Prostate gland (tissue), 2 donors: ENCODE measurements around the gene PRKG1. TPM values are rescaled to one million over a fixed set of nuclear protein-coding genes. Genes with fewer than 3 reads are reported as not detected.
"Not testable (repeated sequence)": the region's sequence is repeated elsewhere in the genome, so short reads cannot be mapped to it uniquely, and the experiment has no call there.

Experiments
- DNase-seq: peaks from one replicate; pipeline ENCODE4 v3.0.0-alpha.2; 2019; ENCODE audit warnings: low spot score
- H3K27ac ChIP-seq, 2 donors: fragments of 200-600 bp; sonication (generic); 2 replicates each; pipeline ENCODE4 v1.5.1; 2017 to 2019
- H3K27me3 ChIP-seq: fragments of 200-600 bp; sonication (generic); replicated peaks from 2 replicates; pipeline ENCODE4 v1.5.1; 2019; ENCODE audit not compliant: insufficient read depth
- H3K36me3 ChIP-seq, 2 donors: fragments of 200-600 bp; sonication (generic); 1 replicate in 1 of 2; 2 replicates in 1 of 2; pipeline versions ENCODE4 v1.5.1 to v1.8.1; 2017 to 2019
- H3K4me1 ChIP-seq: fragments of 200-600 bp; sonication (generic); replicated peaks from 2 replicates; pipeline ENCODE4 v1.5.1; 2019
- H3K4me3 ChIP-seq, 2 donors: fragments of 200-600 bp; sonication (generic); 2 replicates each; pipeline ENCODE4 v1.5.1; 2017 to 2019
- H3K9me3 ChIP-seq: fragments of 200-600 bp; sonication (generic); 2 replicates; pipeline ENCODE4 v1.5.1; 2017
- POLR2A ChIP-seq: fragments of 450-650 bp; IDR thresholded peaks from one replicate; pipeline ENCODE4 v1.6.1; 2016; ENCODE audit warnings: antibody characterized with exemption, mild to moderate bottlenecking
- POLR2AphosphoS5 ChIP-seq: sonication (generic); formaldehyde crosslinking; IDR thresholded peaks from one replicate; pipeline ENCODE4 v1.6.1; 2017; ENCODE audit warnings: antibody characterized with exemption
- WGBS: methylation state at CpG from one replicate; pipeline ENCODE4 v1.1.5; 2018; 5-methylcytosine and 5-hydroxymethylcytosine counted together
- intact Hi-C: fragments of 100-400 bp; cut with DNase I; formaldehyde crosslinking; loops from one replicate; pipeline ENCODE4 v1.14.2; 2022
- total RNA-seq, 2 donors: library from RNA; depleted of rRNA; stranded (reverse); fragments of >200 nt; gene quantifications; one replicate each; pipeline ENCODE4 v1.1.0, GENCODE V29; 2016
- TF ChIP-seq, protein P1 (sequence below), 4 experiments: fragments of 200-600 bp in 2 of 4; fragments of 450-650 bp in 2 of 4; sonication (generic) in 2 of 4; IDR thresholded peaks; 1 replicate in 3 of 4; 2 replicates in 1 of 4; pipeline ENCODE4 v1.5.1; 2016 to 2019; ENCODE audit warnings: antibody characterized with exemption in 4 of 4, mild to moderate bottlenecking in 2 of 4, moderate library complexity in 2 of 4

The PRKG1 gene
- total RNA-seq, 2 donors from 2014 or later, result 2.7 to 9.0 TPM

DNA sequence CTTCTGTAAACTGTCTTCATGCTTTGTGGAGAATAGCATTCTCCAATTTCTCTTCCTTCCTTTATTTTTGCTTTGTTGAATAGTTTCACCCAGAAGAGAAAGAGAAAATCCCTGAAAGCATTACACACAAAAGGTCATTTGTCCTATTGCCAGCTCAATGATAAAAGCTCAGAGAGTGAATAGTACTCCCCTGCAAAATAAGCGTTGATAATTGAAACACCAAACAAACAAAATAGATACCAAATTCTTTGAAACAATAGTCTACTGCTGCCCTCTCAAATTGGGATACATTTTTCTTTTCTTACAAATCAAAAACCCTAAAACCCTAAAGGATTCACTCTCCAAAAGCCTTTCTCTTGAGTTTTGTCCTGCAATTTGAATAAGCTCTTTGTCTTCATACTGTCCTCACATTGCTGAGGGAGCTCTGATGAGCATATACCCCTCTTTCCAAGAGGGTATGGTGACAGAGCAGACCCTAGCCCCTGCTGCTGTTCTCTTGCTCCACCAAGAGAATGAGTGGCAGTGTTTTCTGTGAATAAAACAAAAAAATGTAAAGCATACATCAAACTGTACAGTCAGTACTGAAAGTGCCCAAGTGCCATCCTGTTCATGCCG lies 490.7 kb downstream of the PRKG1 start:
- intact Hi-C loops, result no loop called here
- Histone ChIP-seq H3K9me3 (no peaks in the 10 kb centered on the region), H3K36me3 (no peaks in the 10 kb centered on the region), H3K4me1 (no peaks in the 10 kb centered on the region), H3K27me3 (no peaks in the 10 kb centered on the region), H3K4me3 (no peak overlapping the region), H3K27ac (no peak overlapping the region)
- TF ChIP-seq POLR2A (no peak), POLR2AphosphoS5 (no peak)
- TF ChIP-seq, protein P1, sequence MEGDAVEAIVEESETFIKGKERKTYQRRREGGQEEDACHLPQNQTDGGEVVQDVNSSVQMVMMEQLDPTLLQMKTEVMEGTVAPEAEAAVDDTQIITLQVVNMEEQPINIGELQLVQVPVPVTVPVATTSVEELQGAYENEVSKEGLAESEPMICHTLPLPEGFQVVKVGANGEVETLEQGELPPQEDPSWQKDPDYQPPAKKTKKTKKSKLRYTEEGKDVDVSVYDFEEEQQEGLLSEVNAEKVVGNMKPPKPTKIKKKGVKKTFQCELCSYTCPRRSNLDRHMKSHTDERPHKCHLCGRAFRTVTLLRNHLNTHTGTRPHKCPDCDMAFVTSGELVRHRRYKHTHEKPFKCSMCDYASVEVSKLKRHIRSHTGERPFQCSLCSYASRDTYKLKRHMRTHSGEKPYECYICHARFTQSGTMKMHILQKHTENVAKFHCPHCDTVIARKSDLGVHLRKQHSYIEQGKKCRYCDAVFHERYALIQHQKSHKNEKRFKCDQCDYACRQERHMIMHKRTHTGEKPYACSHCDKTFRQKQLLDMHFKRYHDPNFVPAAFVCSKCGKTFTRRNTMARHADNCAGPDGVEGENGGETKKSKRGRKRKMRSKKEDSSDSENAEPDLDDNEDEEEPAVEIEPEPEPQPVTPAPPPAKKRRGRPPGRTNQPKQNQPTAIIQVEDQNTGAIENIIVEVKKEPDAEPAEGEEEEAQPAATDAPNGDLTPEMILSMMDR (IDR thresholded peaks at IDR 0.05), result no peak
- DNase-seq, result no peak
- 81% methylated on average over 2 of the region's 2 CpGs for WGBS

DNA sequence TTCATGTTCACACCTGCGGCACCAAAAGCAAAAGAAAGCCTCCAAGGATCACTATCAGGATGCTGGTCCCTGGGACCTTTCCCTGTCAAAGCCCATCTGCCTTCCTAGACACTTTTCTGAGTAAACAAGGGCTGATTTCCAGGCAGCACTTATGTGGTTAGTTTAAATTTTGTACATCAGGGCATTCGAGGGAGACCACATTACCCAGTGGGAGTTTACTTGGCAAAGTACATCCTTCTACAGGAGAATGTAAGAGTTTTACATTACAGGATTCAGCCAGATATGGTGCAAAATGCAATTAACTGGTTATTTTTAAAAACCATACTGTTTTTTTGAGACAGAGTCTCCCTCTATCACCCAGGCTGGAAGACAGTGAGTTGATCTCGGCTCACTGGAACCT lies 493.0 kb downstream of the PRKG1 start:
- H3K4me1 ChIP-seq, result no peaks in the 10 kb centered on the region
- TF ChIP-seq POLR2AphosphoS5, result no peak
- intact Hi-C loops, result no loop called here
- H3K36me3 ChIP-seq, result no peaks in the 10 kb centered on the region
- H3K9me3 ChIP-seq, result no peaks in the 10 kb centered on the region
- no peak overlapping the region for H3K4me3 ChIP-seq
- DNase-seq, result no peak
- 73% methylated on average over 3 of the region's 3 CpGs for WGBS
- no peaks in the 10 kb centered on the region for H3K27me3 ChIP-seq
- no peak overlapping the region for H3K27ac ChIP-seq

DNA sequence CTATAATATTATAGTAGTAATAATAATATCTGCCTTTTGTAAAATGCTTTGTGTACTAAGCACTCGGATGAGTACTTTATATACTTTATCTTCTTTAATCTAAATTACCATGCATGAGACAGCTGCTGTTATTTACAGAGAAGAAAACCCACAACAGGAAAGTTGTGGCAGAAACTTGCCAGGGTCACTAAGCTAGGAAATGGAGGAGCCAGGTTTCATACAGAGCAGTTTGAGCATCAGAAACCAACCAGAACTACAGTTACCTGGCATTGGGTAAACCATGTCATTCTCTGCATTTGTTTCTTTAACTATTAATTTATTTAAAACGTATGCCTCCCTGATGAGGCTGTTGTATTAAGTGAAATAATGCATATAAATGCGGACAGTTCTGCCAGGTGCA lies 495.2 kb downstream of the PRKG1 start:
- intact Hi-C loops, result no loop called here
- no peaks in the 10 kb centered on the region for H3K27me3 ChIP-seq
- no peaks in the 10 kb centered on the region for H3K9me3 ChIP-seq
- 77% methylated on average over 3 of the region's 3 CpGs for WGBS
- H3K4me1 ChIP-seq, result no peaks in the 10 kb centered on the region
- no peak for DNase-seq
- no peak overlapping the region for H3K27ac ChIP-seq
- H3K4me3 ChIP-seq, result no peak overlapping the region
- TF ChIP-seq, protein P1 (IDR thresholded peaks at IDR 0.05), result no peak
- no peak for TF ChIP-seq POLR2AphosphoS5
- no peaks in the 10 kb centered on the region for H3K36me3 ChIP-seq

DNA sequence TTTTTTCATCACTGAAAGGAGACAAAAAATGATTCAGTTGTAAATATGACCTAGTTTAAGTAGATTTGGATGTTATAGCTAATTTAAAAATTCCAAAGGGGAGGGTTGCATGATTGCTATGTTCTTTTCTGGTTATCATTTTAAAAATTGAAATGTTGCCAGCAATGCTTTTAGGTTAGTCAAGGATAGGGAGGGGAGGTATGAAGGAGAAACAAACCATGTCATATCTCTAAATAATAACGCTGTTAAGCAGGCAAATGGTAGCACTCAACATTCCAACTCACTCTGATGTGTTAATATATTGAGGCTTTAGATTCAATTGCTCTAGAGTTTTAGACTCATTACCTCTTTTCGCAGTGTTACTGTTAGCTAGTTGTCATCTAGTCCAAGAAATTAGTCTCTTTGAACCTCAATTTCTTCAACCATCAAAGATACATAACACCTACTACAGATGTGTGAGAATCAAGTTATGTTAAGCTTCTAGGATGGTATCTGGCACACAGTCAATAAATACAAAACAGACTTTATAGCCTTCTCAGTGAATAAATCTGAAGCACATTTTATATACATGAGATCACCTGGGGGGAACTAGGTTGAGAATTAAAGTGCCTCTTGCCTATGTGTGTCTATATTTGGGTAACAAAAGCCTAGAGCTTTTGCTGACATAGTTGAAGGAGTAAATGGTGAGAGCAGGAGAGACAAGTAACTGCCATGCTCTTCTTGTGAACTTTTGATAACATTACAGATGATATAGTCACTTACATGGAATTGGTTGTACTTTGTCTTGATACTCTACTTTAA lies 500.2 kb downstream of the PRKG1 start:
- Histone ChIP-seq H3K9me3 (no peaks in the 10 kb centered on the region), H3K27me3 (no peaks in the 10 kb centered on the region), H3K4me1 (no peaks in the 10 kb centered on the region), H3K27ac (no peak overlapping the region), H3K4me3 (no peak overlapping the region), H3K36me3 (no peaks in the 10 kb centered on the region)
- TF ChIP-seq, protein P1 (IDR thresholded peaks at IDR 0.05), result no peak
- TF ChIP-seq POLR2A, result no peak
- no peak for DNase-seq
- 66% methylated on average over 2 of the region's 2 CpGs for WGBS
- intact Hi-C loops, result no loop called here

DNA sequence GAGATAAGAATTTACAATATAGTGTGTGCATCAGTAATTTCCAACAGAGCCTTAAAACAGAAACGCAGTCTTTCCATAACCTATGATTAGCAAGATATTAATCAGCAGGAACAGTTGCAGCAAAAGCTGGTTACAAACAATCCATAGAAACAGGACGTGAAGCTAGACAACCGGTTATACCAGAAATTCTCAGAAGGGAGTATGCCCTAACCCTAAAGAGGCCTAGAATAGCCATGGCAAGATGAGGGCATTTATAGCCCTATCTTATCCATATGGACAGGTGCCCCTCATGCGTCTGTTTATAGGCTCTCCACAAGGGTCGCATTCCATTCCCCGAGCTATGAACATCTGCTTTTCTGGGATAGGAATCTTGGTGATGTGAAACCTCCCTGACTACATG lies 506.9 kb downstream of the PRKG1 start:
- H3K27me3 ChIP-seq, intact Hi-C loops, H3K27ac ChIP-seq, H3K9me3 ChIP-seq, H3K36me3 ChIP-seq, H3K4me3 ChIP-seq, H3K4me1 ChIP-seq, DNase-seq: not testable (repeated sequence)
- WGBS, result 87% methylated on average over 6 of the region's 6 CpGs

DNA sequence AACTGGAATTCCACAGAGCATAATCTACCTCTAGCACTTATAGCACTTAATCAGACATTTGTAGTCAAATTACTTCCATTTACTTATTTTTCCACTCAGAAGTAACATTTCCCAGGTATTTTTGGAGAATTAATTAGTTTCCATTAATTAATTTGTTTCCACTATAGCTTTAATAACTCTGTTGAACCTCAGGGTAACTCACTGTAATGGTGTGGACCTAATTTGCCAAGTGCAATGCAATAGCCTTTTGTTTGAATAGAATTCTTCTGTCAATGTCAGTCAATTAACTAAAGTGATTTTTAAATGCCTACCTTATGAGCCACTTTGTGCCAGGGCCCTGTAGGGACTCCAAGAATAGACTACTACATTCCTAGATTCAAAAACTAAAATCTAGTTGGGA lies 509.7 kb downstream of the PRKG1 start:
- TF ChIP-seq POLR2A (no peak), POLR2AphosphoS5 (no peak)
- TF ChIP-seq, protein P1 (IDR thresholded peaks at IDR 0.05), result no peak
- H3K27ac ChIP-seq, result no peak overlapping the region
- H3K4me3 ChIP-seq, result no peak overlapping the region
- H3K36me3 ChIP-seq, result no peaks in the 10 kb centered on the region
- no peaks in the 10 kb centered on the region for H3K4me1 ChIP-seq
- intact Hi-C loops, result no loop called here
- no peaks in the 10 kb centered on the region for H3K27me3 ChIP-seq
- H3K9me3 ChIP-seq, result no peaks in the 10 kb centered on the region
- no peak for DNase-seq
